PC-9 (cell line): ENCODE measurements around the gene SETX.

Experiments
- EZH2 ChIP-seq: fragments of 200-600 bp; sonication (generic); IDR thresholded peaks from 2 replicates; pipeline ENCODE4 v1.8.0; 2017; ENCODE audit warnings: antibody characterized with exemption, low read depth
- TF ChIP-seq, protein P1 (sequence below): fragments of 200-600 bp; sonication (generic); conservative IDR thresholded peaks from 2 replicates; pipeline ENCODE4 v1.6.1; 2017; ENCODE audit warnings: mixed run types, antibody characterized with exemption, mild to moderate bottlenecking, moderate library complexity

DNA sequence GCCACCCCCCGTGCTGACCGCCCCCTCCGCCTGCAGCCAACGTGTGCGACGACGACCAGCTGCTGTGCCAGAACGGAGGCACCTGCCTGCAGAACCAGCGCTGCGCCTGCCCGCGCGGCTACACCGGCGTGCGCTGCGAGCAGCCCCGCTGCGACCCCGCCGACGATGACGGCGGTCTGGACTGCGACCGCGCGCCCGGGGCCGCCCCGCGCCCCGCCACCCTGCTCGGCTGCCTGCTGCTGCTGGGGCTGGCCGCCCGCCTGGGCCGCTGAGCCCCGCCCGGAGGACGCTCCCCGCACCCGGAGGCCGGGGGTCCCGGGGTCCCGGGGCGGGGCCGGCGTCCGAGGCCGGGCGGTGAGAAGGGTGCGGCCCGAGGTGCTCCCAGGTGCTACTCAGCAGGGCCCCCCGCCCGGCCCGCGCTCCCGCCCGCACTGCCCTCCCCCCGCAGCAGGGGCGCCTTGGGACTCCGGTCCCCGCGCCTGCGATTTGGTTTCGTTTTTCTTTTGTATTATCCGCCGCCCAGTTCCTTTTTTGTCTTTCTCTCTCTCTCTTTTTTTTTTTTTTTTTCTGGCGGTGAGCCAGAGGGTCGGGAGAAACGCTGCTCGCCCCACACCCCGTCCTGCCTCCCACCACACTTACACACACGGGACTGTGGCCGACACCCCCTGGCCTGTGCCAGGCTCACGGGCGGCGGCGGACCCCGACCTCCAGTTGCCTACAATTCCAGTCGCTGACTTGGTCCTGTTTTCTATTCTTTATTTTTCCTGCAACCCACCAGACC lies 112.8 kb downstream of the SETX start:
- TF ChIP-seq, protein P1, sequence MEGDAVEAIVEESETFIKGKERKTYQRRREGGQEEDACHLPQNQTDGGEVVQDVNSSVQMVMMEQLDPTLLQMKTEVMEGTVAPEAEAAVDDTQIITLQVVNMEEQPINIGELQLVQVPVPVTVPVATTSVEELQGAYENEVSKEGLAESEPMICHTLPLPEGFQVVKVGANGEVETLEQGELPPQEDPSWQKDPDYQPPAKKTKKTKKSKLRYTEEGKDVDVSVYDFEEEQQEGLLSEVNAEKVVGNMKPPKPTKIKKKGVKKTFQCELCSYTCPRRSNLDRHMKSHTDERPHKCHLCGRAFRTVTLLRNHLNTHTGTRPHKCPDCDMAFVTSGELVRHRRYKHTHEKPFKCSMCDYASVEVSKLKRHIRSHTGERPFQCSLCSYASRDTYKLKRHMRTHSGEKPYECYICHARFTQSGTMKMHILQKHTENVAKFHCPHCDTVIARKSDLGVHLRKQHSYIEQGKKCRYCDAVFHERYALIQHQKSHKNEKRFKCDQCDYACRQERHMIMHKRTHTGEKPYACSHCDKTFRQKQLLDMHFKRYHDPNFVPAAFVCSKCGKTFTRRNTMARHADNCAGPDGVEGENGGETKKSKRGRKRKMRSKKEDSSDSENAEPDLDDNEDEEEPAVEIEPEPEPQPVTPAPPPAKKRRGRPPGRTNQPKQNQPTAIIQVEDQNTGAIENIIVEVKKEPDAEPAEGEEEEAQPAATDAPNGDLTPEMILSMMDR = no peak
- no peak for TF ChIP-seq EZH2
